HepG2 (cell line): ENCODE measurements around the gene CMIP. TPM values are rescaled to one million over a fixed set of nuclear protein-coding genes. Genes with fewer than 3 reads are reported as not detected.

Source experiments
- AFF4 ChIP-seq: sonication (generic); formaldehyde crosslinking; IDR thresholded peaks from 2 replicates; pipeline ENCODE4 v1.4.0; 2020; ENCODE audit warnings: missing genetic modification reagents
- ARNT2 ChIP-seq: sonication (generic); formaldehyde crosslinking; IDR thresholded peaks from 2 replicates; pipeline ENCODE4 v1.8.0; 2022; ENCODE audit warnings: mild to moderate bottlenecking, low read depth, missing genetic modification reagents, moderate library complexity
- GMEB1 ChIP-seq: sonication (generic); formaldehyde crosslinking; IDR thresholded peaks from 2 replicates; pipeline ENCODE4 v1.5.1; 2020; ENCODE audit warnings: missing genetic modification reagents, mild to moderate bottlenecking, borderline replicate concordance
- HBP1 ChIP-seq: IDR thresholded peaks from 2 replicates; pipeline ENCODE4 v1.6.1; 2016; ENCODE audit warnings: low read depth, control low read depth
- MAX ChIP-seq: IDR thresholded peaks from 2 replicates; pipeline ENCODE4 v1.6.1; 2012; ENCODE audit warnings: inconsistent platforms
- MEF2D ChIP-seq: sonication (generic); formaldehyde crosslinking; IDR thresholded peaks from 2 replicates; pipeline ENCODE4 v1.5.1; 2020; ENCODE audit warnings: mild to moderate bottlenecking, missing genetic modification reagents
- MIER3 ChIP-seq: IDR thresholded peaks from 2 replicates; pipeline ENCODE4 v1.6.1; 2016; ENCODE audit warnings: missing compliant biosample characterization, borderline replicate concordance
- NAIF1 ChIP-seq: sonication (generic); formaldehyde crosslinking; IDR thresholded peaks from 2 replicates; pipeline ENCODE4 v1.5.0; 2020; ENCODE audit warnings: mild to moderate bottlenecking, missing genetic modification reagents, borderline replicate concordance
- NFKBIZ ChIP-seq: IDR thresholded peaks from 2 replicates; pipeline ENCODE4 v1.6.1; 2018; ENCODE audit warnings: missing genetic modification reagents, missing compliant biosample characterization
- PAF1 ChIP-seq: IDR thresholded peaks from 2 replicates; pipeline ENCODE4 v1.6.1; 2016; ENCODE audit warnings: missing genetic modification reagents, missing compliant biosample characterization
- PITX1 ChIP-seq: sonication (generic); formaldehyde crosslinking; IDR thresholded peaks from 2 replicates; pipeline ENCODE4 v1.5.1; 2020; ENCODE audit warnings: mild to moderate bottlenecking, missing genetic modification reagents
- RBAK ChIP-seq: sonication (generic); formaldehyde crosslinking; IDR thresholded peaks from 2 replicates; pipeline ENCODE4 v1.5.1; 2020; ENCODE audit warnings: mild to moderate bottlenecking, missing genetic modification reagents
- SALL1 ChIP-seq: sonication (generic); formaldehyde crosslinking; IDR thresholded peaks from 2 replicates; pipeline ENCODE4 v1.8.0; 2022; ENCODE audit warnings: mild to moderate bottlenecking, missing genetic modification reagents
- SETDB1 ChIP-seq: sonication (generic); formaldehyde crosslinking; IDR thresholded peaks from 2 replicates; pipeline ENCODE4 v1.5.1; 2020; ENCODE audit warnings: missing genetic modification reagents, mild to moderate bottlenecking, borderline replicate concordance
- ZBTB20 ChIP-seq: sonication (generic); formaldehyde crosslinking; IDR thresholded peaks from 2 replicates; pipeline ENCODE4 v1.8.1; 2023; ENCODE audit warnings: missing genetic modification reagents, low read depth, mild to moderate bottlenecking, borderline replicate concordance
- ZNF251 ChIP-seq: sonication (generic); formaldehyde crosslinking; IDR thresholded peaks from 2 replicates; pipeline ENCODE4 v1.9.0; 2021; ENCODE audit warnings: mild to moderate bottlenecking, missing genetic modification reagents
- ZNF510 ChIP-seq: sonication (generic); formaldehyde crosslinking; IDR thresholded peaks from 2 replicates; pipeline ENCODE4 v1.4.0; 2020; ENCODE audit warnings: low read depth, mild to moderate bottlenecking, missing genetic modification reagents
- ZNF598 ChIP-seq: sonication (generic); formaldehyde crosslinking; IDR thresholded peaks from 2 replicates; pipeline ENCODE4 v1.5.1; 2020; ENCODE audit warnings: mild to moderate bottlenecking, missing genetic modification reagents, borderline replicate concordance
- ZNF644 ChIP-seq: IDR thresholded peaks from 2 replicates; pipeline ENCODE4 v1.6.1; 2016; ENCODE audit warnings: low read depth
- ZNF784 ChIP-seq: sonication (generic); formaldehyde crosslinking; IDR thresholded peaks from 2 replicates; pipeline ENCODE4 v1.5.1; 2020; ENCODE audit warnings: missing genetic modification reagents, mild to moderate bottlenecking, borderline replicate concordance
- ZNF788 ChIP-seq: sonication (generic); formaldehyde crosslinking; IDR thresholded peaks from 2 replicates; pipeline ENCODE4 v1.5.0; 2020; ENCODE audit warnings: mild to moderate bottlenecking, missing genetic modification reagents, borderline replicate concordance
- ZZZ3 ChIP-seq: sonication (generic); formaldehyde crosslinking; IDR thresholded peaks from 2 replicates; pipeline ENCODE4 v1.4.0; 2020; ENCODE audit warnings: missing genetic modification reagents, mild to moderate bottlenecking, borderline replicate concordance
- polyA plus RNA-seq, 8 experiments: library from polyadenylated mRNA; depleted of rRNA in 3 of 8; stranded (reverse) in 7 of 8; unstranded in 1 of 8; fragments of >200 nt; fragmentation: Illumina TruSeq in 4 of 8; extraction: Trizol in 4 of 8; gene quantifications; 2 replicates each; pipeline versions ENCODE4 v1.2.1 to v1.2.3, GENCODE V29; 2011 to 2016; ENCODE audit warnings: low read depth in 4 of 8, missing spikeins in 1 of 8, mixed read lengths in 1 of 8; ENCODE audit not compliant: insufficient read depth in 1 of 8
- total RNA-seq, 5 experiments: library from RNA; depleted of rRNA; stranded (reverse); fragments of >200 nt; fragmentation: Illumina TruSeq; extraction: Trizol; gene quantifications; 2 replicates each; pipeline ENCODE4 v1.2.3, GENCODE V29; 2016; ENCODE audit warnings: low read depth in 1 of 5

The CMIP gene
- total and polyA plus RNA-seq, 2 of the 13 experiments (the other 11 are each of a cell fraction or from before 2014, with no cell fraction given) = 10.9 to 18.1 TPM

GRCh38 chr16:81532491-81533174 is 88.0 kb downstream of the CMIP start (continued):
- TF ChIP-seq SETDB1 (CRISPR knock-in tag) = no peak
- TF ChIP-seq HBP1 (CRISPR knock-in tag) = peak; percentile 66; the same call in 1 of the 2 replicates
- no peak; the same call in 1 of the 2 replicates for TF ChIP-seq PAF1 (CRISPR knock-in tag)
- peak; percentile 61; the same call in 1 of the 2 replicates for TF ChIP-seq ZNF788
- no peak for TF ChIP-seq ARNT2
- TF ChIP-seq ZBTB20 = no peak
- TF ChIP-seq NFKBIZ (CRISPR knock-in tag) = 0 out of 2 replicates have a peak, but pooled peaks have one; percentile 30
- TF ChIP-seq MAX = peak; percentile 72
- no peak for TF ChIP-seq ZNF510 (CRISPR knock-in tag)
- peak; percentile 49; the same call in 1 of the 2 replicates for TF ChIP-seq ZNF644
- TF ChIP-seq SALL1 = peak; percentile 73
- no peak for TF ChIP-seq PITX1 (CRISPR knock-in tag)
- peak; percentile 47; the same call in 1 of the 2 replicates for TF ChIP-seq ZNF598 (CRISPR knock-in tag)
- 0 out of 2 replicates have a peak, but pooled peaks have one; percentile 54 for TF ChIP-seq ZNF784 (CRISPR knock-in tag)
- TF ChIP-seq GMEB1 = 0 out of 2 replicates have a peak, but pooled peaks have one; percentile 25
- no peak for TF ChIP-seq ZZZ3 (CRISPR knock-in tag)
- no peak for TF ChIP-seq RBAK (CRISPR knock-in tag)
- no peak for TF ChIP-seq NAIF1 (CRISPR knock-in tag)
- no peak for TF ChIP-seq MIER3 (CRISPR knock-in tag)
- no peak for TF ChIP-seq MEF2D (CRISPR knock-in tag)
- TF ChIP-seq ZNF251 (CRISPR knock-in tag) = no peak
- TF ChIP-seq AFF4 (CRISPR knock-in tag) = no peak
